ENCODE results near the gene ATXN3.

- TF ChIP-seq POLR2A (IDR thresholded peaks at IDR 0.05; ENCODE audit: low read depth, low read length) (no peak), POLR2AphosphoS5 (IDR thresholded peaks at IDR 0.05; ENCODE audit: low read depth, low read length) (no peak)
Observed at GRCh38 chr14:92103363-92103989, 2.9 kb downstream of the ATXN3 start.

Data from GM12892 (cell line).